Neural cell (in vitro differentiated cells): Measurements from ENCODE around the gene PRR33. TPM values are rescaled to one million over a fixed set of nuclear protein-coding genes. Genes with fewer than 3 reads are reported as not detected.

ENCODE experiments used
- H2AFZ ChIP-seq: fragments of 200-600, 300-800 bp; sonication (generic), shearing (Covaris generic); 2 replicates; pipeline ENCODE4 v1.6.0; 2014; ENCODE audit warnings: low read depth, mild to moderate bottlenecking, antibody characterized with exemption, low read length, moderate library complexity
- H3F3A ChIP-seq: fragments of 200-600 bp; shearing (Covaris generic); 2 replicates; pipeline ENCODE4 v1.6.1; 2016; ENCODE audit warnings: mild to moderate bottlenecking, moderate library complexity, mixed read lengths, antibody characterized with exemption, low read length; ENCODE audit not compliant: insufficient read depth, poor library complexity, severe bottlenecking
- H3K27ac ChIP-seq: fragments of 200-600, 300-800 bp; sonication (generic), shearing (Covaris generic); 2 replicates; pipeline ENCODE4 v1.5.1; 2014; ENCODE audit warnings: mild to moderate bottlenecking, low read length, moderate library complexity
- H3K27me3 ChIP-seq: fragments of 300-800, 200-600 bp; sonication (generic), shearing (Covaris generic); 2 replicates; pipeline ENCODE4 v1.6.0; 2014; ENCODE audit warnings: mild to moderate bottlenecking, low read depth, low read length, moderate library complexity; ENCODE audit not compliant: insufficient read depth
- H3K36me3 ChIP-seq: fragments of 300-800, 200-600 bp; sonication (generic), shearing (Covaris generic); 2 replicates; pipeline ENCODE4 v1.5.1; 2014; ENCODE audit warnings: mild to moderate bottlenecking, antibody characterized with exemption, low read length, moderate library complexity; ENCODE audit not compliant: insufficient read depth
- H3K4me2 ChIP-seq: fragments of 300-800, 200-600 bp; sonication (generic), shearing (Covaris generic); 2 replicates; pipeline ENCODE4 v1.6.0; 2014; ENCODE audit warnings: mild to moderate bottlenecking, low read length
- H3K4me3 ChIP-seq: fragments of 300-800, 200-600 bp; sonication (generic), shearing (Covaris generic); 2 replicates; pipeline ENCODE4 v1.5.1; 2014; ENCODE audit warnings: mild to moderate bottlenecking, low read length, moderate library complexity
- H3K79me2 ChIP-seq: fragments of 200-600 bp; shearing (Covaris generic); replicated peaks from 2 replicates; pipeline ENCODE4 v1.6.0; 2014; ENCODE audit warnings: mild to moderate bottlenecking, low read length, moderate library complexity; ENCODE audit not compliant: insufficient read depth
- H3K9ac ChIP-seq: fragments of 300-800, 200-600 bp; sonication (generic), shearing (Covaris generic); 2 replicates; pipeline ENCODE4 v1.6.1; 2016; ENCODE audit warnings: mild to moderate bottlenecking, low read length, mixed read lengths
- H3K9me2 ChIP-seq: fragments of 200-600 bp; shearing (Covaris generic); 2 replicates; pipeline ENCODE4 v1.6.1; 2016; ENCODE audit warnings: mild to moderate bottlenecking, low read length, mixed read lengths; ENCODE audit not compliant: insufficient read depth
- H3K9me3 ChIP-seq: fragments of 200-600, 300-800 bp; sonication (generic), shearing (Covaris generic); 2 replicates; pipeline ENCODE4 v1.6.1; 2016; ENCODE audit warnings: mild to moderate bottlenecking, mixed run types, low read length, moderate library complexity, mixed read lengths
- H4K20me1 ChIP-seq: fragments of 200-600 bp; shearing (Covaris generic); 2 replicates; pipeline ENCODE4 v1.6.1; 2016; ENCODE audit warnings: mild to moderate bottlenecking, mixed run types; ENCODE audit not compliant: insufficient read depth
- CTCF ChIP-seq: fragments of 450-650 bp; IDR thresholded peaks from 2 replicates; pipeline ENCODE4 v1.5.1; 2014; ENCODE audit warnings: antibody characterized with exemption, mild to moderate bottlenecking, moderate library complexity; ENCODE audit not compliant: poor library complexity, severe bottlenecking
- EP300 ChIP-seq: fragments of 450-650 bp; conservative IDR thresholded peaks from 2 replicates; pipeline ENCODE4 v1.6.1; 2014; ENCODE audit warnings: antibody characterized with exemption, mild to moderate bottlenecking, moderate library complexity; ENCODE audit not compliant: poor library complexity, severe bottlenecking
- EZH2 ChIP-seq: fragments of 200-600, 300-800 bp; shearing (Covaris generic), sonication (generic); IDR thresholded peaks from 2 replicates; pipeline ENCODE4 v1.6.1; 2014; ENCODE audit warnings: antibody characterized with exemption, low read length, borderline replicate concordance, mild to moderate bottlenecking; ENCODE audit not compliant: insufficient read depth, poor library complexity, severe bottlenecking
- MXI1 ChIP-seq: fragments of 450-650 bp; conservative IDR thresholded peaks from 2 replicates; pipeline ENCODE4 v1.6.1; 2014; ENCODE audit warnings: antibody characterized with exemption, mild to moderate bottlenecking; ENCODE audit not compliant: poor library complexity, severe bottlenecking
- POLR2AphosphoS5 ChIP-seq: IDR thresholded peaks from 2 replicates; pipeline ENCODE4 v1.6.1; 2012
- RAD21 ChIP-seq: fragments of 450-650 bp; conservative IDR thresholded peaks from 2 replicates; pipeline ENCODE4 v1.6.1; 2014; ENCODE audit warnings: antibody characterized with exemption, mild to moderate bottlenecking, moderate library complexity
- REST ChIP-seq: IDR thresholded peaks from 2 replicates; pipeline ENCODE4 v1.6.1; 2012; ENCODE audit warnings: borderline replicate concordance
- SMC3 ChIP-seq: fragments of 450-650 bp; conservative IDR thresholded peaks from 2 replicates; pipeline ENCODE4 v1.6.1; 2014; ENCODE audit warnings: antibody characterized with exemption, mild to moderate bottlenecking, moderate library complexity; ENCODE audit not compliant: poor library complexity
- TAF1 ChIP-seq: IDR thresholded peaks from 2 replicates; pipeline ENCODE4 v1.6.1; 2012; ENCODE audit warnings: low read depth
- polyA plus RNA-seq: library from polyadenylated mRNA; depleted of rRNA; stranded (reverse); fragments of >200 nt; gene quantifications from 2 replicates; pipeline ENCODE4 v1.2.3, GENCODE V29; 2014

The PRR33 gene
- polyA plus RNA-seq, 1 donor from 2014 or later = not detected

- Histone ChIP-seq H3F3A (no peaks in the 10 kb centered on the region), H3K27ac (no peak overlapping the region), H3K27me3 (no peaks in the 10 kb centered on the region), H4K20me1 (no peaks in the 10 kb centered on the region), H3K9me3 (no peaks in the 10 kb centered on the region), H3K36me3 (no peaks in the 10 kb centered on the region), H3K4me3 (no peak overlapping the region), H3K4me2 (no peak overlapping the region), H3K9me2 (no peaks in the 10 kb centered on the region), H3K79me2 (no peaks in the 10 kb centered on the region), H3K9ac (no peak overlapping the region), H2AFZ (no peak overlapping the region)
- TF ChIP-seq REST = no peak
- no peak for TF ChIP-seq SMC3
- TF ChIP-seq EZH2 = no peak
- no peak for TF ChIP-seq CTCF
- no peak for TF ChIP-seq RAD21
- no peak for TF ChIP-seq EP300
- no peak for TF ChIP-seq POLR2AphosphoS5
- TF ChIP-seq TAF1 = no peak
- no peak for TF ChIP-seq MXI1
These were observed 25.5 kb downstream of the PRR33 start for GRCh38 chr11:1866226-1866625.

GRCh38 chr11:1864831-1865665, 26.6 kb downstream of the PRR33 start:
- Histone ChIP-seq H3K9me2 (no peaks in the 10 kb centered on the region), H3K9me3 (no peaks in the 10 kb centered on the region), H3K79me2 (no peaks in the 10 kb centered on the region), H3K27ac (no peak overlapping the region), H3F3A (no peaks in the 10 kb centered on the region), H3K4me2 (no peak overlapping the region), H3K9ac (no peak overlapping the region), H3K4me3 (no peak overlapping the region), H4K20me1 (no peaks in the 10 kb centered on the region), H2AFZ (no peak overlapping the region), H3K27me3 (no peaks in the 10 kb centered on the region), H3K36me3 (no peaks in the 10 kb centered on the region)
- TF ChIP-seq POLR2AphosphoS5 (no peak), EZH2 (no peak), CTCF (no peak), TAF1 (no peak), EP300 (no peak), RAD21 (no peak), SMC3 (no peak), REST (no peak), MXI1 (no peak)
